ENCODE measurements around the gene WWOX. TPM values are rescaled to one million over a fixed set of nuclear protein-coding genes. Genes with fewer than 3 reads are reported as not detected.

Gene WWOX
- total and polyA plus RNA-seq, 10 donors = 5.9 to 90.3 (median 26.4) TPM

DNA sequence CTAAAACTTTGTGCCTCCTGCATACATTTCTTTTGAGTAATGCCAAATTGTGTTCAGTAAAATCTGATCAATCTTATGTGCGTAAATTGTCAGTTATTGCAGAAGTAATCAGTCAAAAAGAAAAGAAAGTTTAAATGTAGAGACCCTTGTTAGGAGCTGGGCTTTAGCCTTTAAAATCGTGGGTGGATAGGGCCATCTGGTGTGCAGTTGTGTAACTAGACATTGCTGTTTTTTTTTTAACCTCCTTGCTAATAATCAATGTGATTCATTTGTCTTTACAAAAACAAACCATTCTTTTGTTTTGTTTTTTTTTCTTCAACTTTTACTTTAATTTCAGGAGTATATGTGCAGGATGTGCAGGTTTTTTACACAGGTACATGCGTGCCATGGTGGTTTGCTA, 5.3 kb upstream of the WWOX start:
- DNase-seq = no peak
- WGBS, 5 donors = 74 to 83% (median 76%) methylated on average over 3 of the region's 3 CpGs

DNA sequence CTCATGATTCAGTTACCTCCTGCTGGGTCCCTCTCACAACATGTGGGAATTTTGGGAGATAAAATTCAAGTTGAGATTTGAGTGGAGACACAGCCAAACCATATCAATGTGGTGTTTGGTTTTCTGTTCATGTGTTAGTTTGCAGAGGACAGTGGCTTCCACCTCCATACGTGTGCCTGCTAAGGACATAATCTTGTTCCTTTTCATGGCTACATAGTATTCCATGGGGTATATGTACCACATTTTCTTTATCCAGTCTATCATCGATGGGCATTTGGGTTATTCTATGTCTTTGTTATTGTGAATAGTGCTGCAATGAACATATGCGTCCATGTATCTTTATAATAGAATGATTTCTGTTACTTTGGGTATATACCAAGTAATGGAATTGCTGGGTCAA, 4.5 kb upstream of the WWOX start:
- Histone ChIP-seq H3K27ac (no peak overlapping the region), H3K4me1 (peaks cover 0 to 12% (median 8%) of the 10 kb centered on the region in 6 donors), H3K4me3 (no peak overlapping the region), H3K36me3 (no peaks in the 10 kb centered on the region), H3K9me3 (peaks cover 0 to 6% (median 0%) of the 10 kb centered on the region in 8 donors), H3K27me3 (replicated peaks in 1 of 7) (peaks cover 0 to 21% (median 0%) of the 10 kb centered on the region in 7 donors)
- no peak for TF ChIP-seq POLR2A (IDR thresholded peaks at IDR 0.05)
- TF ChIP-seq, protein P1, sequence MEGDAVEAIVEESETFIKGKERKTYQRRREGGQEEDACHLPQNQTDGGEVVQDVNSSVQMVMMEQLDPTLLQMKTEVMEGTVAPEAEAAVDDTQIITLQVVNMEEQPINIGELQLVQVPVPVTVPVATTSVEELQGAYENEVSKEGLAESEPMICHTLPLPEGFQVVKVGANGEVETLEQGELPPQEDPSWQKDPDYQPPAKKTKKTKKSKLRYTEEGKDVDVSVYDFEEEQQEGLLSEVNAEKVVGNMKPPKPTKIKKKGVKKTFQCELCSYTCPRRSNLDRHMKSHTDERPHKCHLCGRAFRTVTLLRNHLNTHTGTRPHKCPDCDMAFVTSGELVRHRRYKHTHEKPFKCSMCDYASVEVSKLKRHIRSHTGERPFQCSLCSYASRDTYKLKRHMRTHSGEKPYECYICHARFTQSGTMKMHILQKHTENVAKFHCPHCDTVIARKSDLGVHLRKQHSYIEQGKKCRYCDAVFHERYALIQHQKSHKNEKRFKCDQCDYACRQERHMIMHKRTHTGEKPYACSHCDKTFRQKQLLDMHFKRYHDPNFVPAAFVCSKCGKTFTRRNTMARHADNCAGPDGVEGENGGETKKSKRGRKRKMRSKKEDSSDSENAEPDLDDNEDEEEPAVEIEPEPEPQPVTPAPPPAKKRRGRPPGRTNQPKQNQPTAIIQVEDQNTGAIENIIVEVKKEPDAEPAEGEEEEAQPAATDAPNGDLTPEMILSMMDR (IDR thresholded peaks at IDR 0.05 in 8 of 11, conservative IDR thresholded peaks at IDR 0.05 in 3 of 11) = no peak
- TF ChIP-seq POLR2AphosphoS5 (IDR thresholded peaks at IDR 0.05) = no peak
- no peak for DNase-seq
- WGBS, 5 donors = 86 to 98% (median 91%) methylated on average over 3 of the region's 3 CpGs
- intact Hi-C loops (cut with DNase I; ENCODE audit: low total_unique reads) = no loop called here

More for the DNA sequence above, 5.3 kb upstream of the WWOX start:
- H3K4me1 ChIP-seq = peaks cover 0 to 8% (median 6%) of the 10 kb centered on the region in 6 donors
- H3K4me3 ChIP-seq = no peak overlapping the region
- peaks cover 0 to 6% (median 0%) of the 10 kb centered on the region in 8 donors for H3K9me3 ChIP-seq
- H3K27ac ChIP-seq = no peak overlapping the region
- intact Hi-C loops (cut with DNase I; ENCODE audit: low total_unique reads) = no loop called here
- no peaks in the 10 kb centered on the region for H3K36me3 ChIP-seq
- TF ChIP-seq POLR2A (IDR thresholded peaks at IDR 0.05) (no peak), POLR2AphosphoS5 (IDR thresholded peaks at IDR 0.05) (no peak)
- TF ChIP-seq, protein P1 (IDR thresholded peaks at IDR 0.05 in 8 of 11, conservative IDR thresholded peaks at IDR 0.05 in 3 of 11) = no peak
- peaks cover 0 to 21% (median 0%) of the 10 kb centered on the region in 7 donors for H3K27me3 ChIP-seq (replicated peaks in 1 of 7)

DNA sequence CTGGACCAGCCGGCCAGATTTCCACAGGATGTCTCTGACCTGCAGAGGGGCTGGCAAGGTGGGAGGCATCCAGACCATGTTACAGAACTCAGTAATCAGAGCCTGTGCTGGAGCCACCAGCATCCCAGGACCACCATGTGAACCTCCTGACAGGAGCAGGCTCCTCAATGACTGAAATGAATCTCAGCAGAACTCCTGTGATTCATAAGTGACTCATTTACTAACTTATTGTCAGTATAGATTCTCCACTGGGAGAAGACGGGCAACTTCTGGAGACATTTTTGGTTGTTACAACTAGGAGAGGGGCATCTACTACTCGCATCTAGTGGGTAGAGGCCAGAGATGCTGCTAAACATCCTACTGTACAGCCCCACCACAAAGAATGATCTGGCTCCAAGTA, 3.1 kb upstream of the WWOX start:
- DNase-seq = no peak
- Histone ChIP-seq H3K9me3 (peaks cover 0 to 6% (median 0%) of the 10 kb centered on the region in 8 donors), H3K27me3 (replicated peaks in 1 of 7) (peaks cover 0 to 21% (median 0%) of the 10 kb centered on the region in 7 donors), H3K4me1 (peaks cover 4 to 20% (median 17%) of the 10 kb centered on the region in 6 donors), H3K27ac (no peak overlapping the region), H3K4me3 (no peak overlapping the region), H3K36me3 (no peaks in the 10 kb centered on the region)
- 48 to 74% (median 72%) methylated on average over 3 of the region's 3 CpGs for WGBS, 5 donors
- intact Hi-C loops (cut with DNase I; ENCODE audit: low total_unique reads) = no loop called here
- TF ChIP-seq POLR2A (IDR thresholded peaks at IDR 0.05) = no peak
- no peak for TF ChIP-seq POLR2AphosphoS5 (IDR thresholded peaks at IDR 0.05)
- TF ChIP-seq, protein P1 (IDR thresholded peaks at IDR 0.05 in 8 of 11, conservative IDR thresholded peaks at IDR 0.05 in 3 of 11) = no peak

DNA sequence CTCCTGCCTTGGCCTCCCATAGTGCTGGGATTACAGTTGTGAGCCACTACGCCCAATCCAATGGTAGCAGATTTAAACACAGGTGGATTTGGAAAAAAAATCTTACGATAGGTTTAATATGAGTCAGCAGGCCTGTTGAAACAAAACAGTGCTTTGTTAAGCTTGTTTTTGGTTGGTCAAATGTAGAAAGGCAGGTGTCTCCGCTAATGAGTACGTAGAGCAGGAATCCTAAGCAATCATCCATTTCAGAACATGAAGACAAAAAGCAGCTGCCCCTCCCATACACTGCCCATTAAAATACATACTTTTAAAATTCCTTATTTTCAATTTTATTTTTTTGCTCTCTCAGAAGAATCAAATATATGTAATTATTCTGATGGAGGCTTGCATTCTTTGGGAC, 1.9 kb upstream of the WWOX start:
- TF ChIP-seq, protein P1 (IDR thresholded peaks at IDR 0.05 in 8 of 11, conservative IDR thresholded peaks at IDR 0.05 in 3 of 11) = no peak
- no peak for TF ChIP-seq POLR2AphosphoS5 (IDR thresholded peaks at IDR 0.05)
- no peak for TF ChIP-seq POLR2A (IDR thresholded peaks at IDR 0.05)
- intact Hi-C loops (cut with DNase I; ENCODE audit: low total_unique reads) = no loop called here
- H3K4me3 ChIP-seq = no peak overlapping the region
- WGBS, 5 donors = 81 to 96% (median 90%) methylated on average over 4 of the region's 4 CpGs
- peaks cover 4 to 21% (median 17%) of the 10 kb centered on the region in 6 donors for H3K4me1 ChIP-seq
- H3K9me3 ChIP-seq = peaks cover 0 to 6% (median 0%) of the 10 kb centered on the region in 8 donors
- H3K27ac ChIP-seq = no peak overlapping the region
- H3K36me3 ChIP-seq = no peaks in the 10 kb centered on the region
- DNase-seq = no peak
- peaks cover 0 to 14% (median 0%) of the 10 kb centered on the region in 7 donors for H3K27me3 ChIP-seq (replicated peaks in 1 of 7)
